NCI-H2107 treated with DMSO at 0.1 percent for 48 hours (cell line): ENCODE data around the gene MYO16.

ENCODE experiments used
- DNase-seq: peaks from one replicate; lab custom pipeline; 2025; ENCODE audit not compliant: unreplicated experiment; lab: John Stamatoyannopoulos, UW

Gene MYO16

GRCh38 chr13:108789476-108789875 lies 160.1 kb downstream of the MYO16 start:
- no peak for DNase-seq

- DNase-seq: no peak
Observed at GRCh38 chr13:108795841-108796240, 166.4 kb downstream of the MYO16 start.

DNA sequence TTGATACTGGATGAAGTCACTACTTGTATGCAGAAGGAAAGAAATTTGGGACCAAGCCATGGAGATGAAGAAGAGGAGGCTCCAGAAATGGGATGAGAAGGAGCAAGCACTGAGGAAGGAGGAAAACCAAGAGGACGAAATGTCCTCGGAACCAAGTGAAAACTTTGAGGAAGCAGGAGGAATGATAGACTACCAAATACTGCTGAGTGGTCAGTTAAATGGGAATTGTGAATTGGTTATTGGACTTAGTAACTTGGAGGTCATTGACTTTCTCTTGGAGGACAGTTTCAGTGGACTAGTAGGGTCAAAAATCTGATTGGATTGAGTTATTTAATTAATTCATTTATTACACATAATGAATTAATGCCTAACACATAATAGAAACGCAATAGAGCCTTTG lies 167.9 kb downstream of the MYO16 start:
- DNase-seq: no peak

DNA sequence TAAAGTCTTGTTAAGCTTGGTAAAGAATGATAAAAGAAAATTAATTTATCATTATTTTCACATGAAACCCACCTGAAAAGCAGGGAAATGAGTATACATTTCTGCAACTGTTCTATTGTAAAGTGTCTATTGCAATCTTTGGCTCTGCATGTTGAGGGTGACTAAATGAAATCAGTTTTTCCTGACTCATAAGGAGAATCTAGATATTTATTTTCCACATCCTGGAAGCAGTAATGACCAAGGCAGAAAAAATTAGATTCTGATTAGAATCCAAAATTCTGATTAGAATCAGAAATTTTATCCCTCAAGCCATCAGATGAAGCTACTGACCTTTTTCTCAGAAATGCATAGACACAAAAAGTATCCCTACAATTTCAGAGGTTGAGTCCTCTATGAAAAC lies 178.4 kb downstream of the MYO16 start:
- DNase-seq: no peak

DNA sequence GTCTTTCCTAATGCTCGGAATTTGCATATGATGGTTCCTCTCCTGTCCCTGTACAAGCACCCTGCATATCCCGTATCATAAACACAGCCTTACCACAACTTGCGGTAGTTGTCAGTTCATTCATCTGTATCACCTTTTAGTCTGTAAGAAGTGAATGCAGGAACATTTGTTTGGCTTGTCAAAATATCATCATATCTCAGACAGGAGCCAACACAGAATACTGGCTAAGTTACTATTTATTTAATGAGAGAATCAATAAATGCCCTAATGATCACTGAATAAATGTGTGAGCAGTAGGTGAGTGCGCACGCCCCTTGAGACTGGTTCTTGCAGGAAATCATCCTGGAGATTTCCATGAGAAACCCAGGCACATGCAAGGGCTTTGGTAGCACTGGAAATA lies 182.8 kb downstream of the MYO16 start:
- no peak for DNase-seq

DNA sequence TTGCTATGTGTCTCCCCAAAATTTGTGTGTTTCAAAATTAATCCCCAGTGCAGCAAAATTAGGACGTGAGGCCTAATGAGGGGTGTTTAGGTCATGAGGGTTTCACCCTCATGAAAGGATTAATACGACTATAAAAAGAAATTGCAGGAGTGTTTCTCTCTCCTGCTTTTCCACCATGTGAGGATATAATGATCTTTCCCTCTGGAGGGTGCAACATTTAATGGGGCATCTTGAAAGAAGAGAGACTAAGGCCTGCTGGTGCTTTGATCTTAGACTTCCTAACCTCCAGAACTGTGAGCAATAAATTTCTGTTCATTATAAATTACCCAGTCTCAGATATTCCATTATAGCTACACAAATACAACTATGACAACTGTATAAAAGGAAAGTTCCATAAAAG lies 183.2 kb downstream of the MYO16 start:
- DNase-seq: no peak

GRCh38 chr13:108813587-108814170 lies 184.3 kb downstream of the MYO16 start:
- no peak for DNase-seq

DNA sequence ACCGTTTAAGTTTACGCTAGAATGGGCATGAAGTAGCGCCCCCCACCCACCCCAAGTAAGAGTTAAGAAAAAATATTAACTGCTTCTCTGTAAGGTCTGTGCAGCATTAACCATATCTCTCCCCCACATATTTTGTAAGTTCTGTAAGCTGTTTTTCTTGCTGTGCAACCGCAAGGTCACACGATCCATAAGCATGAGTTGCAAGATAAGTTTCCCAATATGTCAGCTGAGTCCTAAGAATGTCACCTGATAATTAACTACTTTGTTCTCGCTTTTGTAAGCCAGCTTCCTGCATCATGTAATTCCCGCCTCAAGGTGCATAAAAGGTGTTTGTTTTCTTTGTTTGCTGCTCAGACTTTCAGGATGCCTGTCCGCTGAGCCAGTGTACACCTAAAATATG lies 187.0 kb downstream of the MYO16 start:
- no peak for DNase-seq

DNA sequence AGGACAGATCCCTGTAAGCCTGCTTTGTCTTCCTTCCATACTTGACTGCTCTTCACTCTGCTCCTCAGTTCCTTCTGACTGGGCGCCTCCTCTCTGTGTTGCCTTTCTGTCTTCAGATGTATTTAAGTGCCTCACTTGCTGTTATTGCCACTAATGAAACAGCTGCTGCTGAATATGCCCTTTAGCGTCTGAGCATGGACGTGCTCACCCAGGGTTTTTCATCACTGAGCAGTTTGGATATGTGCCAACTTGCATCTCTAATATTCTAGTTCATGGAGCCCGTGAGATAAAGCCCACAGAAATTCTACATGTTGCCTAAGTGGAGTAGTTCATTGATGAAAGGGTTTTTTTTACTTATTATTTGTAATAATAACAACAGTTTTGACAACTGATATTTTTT lies 198.2 kb downstream of the MYO16 start:
- no peak for DNase-seq

GRCh38 chr13:108828086-108828815 lies 198.8 kb downstream of the MYO16 start:
- DNase-seq: no peak

- DNase-seq: no peak
Observed at GRCh38 chr13:108830916-108831315, 201.5 kb downstream of the MYO16 start.

- no peak for DNase-seq
Observed at GRCh38 chr13:108833531-108833930, 204.1 kb downstream of the MYO16 start.

DNA sequence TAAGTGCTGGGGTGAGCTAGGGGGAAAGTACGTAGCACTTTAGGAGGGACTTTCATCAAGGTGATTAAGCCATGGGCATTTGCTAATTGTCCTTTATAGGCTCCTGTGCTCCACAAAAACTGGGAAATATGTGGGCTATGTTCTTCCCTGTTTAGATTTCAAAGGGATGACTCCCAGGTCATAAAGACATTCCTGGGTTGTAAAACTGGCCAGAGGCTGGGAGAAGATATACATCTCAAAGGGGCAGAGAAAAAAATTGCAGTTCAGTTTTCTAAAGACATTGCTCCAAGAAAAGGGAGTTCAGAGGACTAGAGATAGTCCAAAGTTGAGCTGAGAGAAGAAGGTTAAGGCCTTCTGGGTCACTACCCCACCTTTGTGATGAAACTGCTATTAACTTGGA lies 204.8 kb downstream of the MYO16 start:
- DNase-seq: no peak

DNA sequence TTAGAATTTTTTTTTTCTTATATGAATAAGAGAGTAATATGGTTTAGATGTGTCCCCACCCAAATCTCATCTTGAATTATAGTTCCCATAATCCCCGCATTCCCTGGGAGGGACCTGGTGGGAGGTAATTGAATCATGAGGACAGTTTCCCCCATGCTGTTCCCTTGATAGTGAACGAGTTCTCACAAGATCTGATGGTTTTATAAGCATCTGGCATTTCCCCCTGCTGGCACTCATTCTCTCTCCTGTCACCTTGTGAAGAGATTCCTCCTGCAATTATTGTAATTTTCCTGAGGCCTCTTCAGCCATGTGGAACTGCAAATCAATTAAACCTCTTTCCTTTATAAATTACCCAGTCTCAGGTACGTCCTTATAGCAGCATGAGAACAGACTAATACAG lies 205.7 kb downstream of the MYO16 start:
- DNase-seq: no peak

DNA sequence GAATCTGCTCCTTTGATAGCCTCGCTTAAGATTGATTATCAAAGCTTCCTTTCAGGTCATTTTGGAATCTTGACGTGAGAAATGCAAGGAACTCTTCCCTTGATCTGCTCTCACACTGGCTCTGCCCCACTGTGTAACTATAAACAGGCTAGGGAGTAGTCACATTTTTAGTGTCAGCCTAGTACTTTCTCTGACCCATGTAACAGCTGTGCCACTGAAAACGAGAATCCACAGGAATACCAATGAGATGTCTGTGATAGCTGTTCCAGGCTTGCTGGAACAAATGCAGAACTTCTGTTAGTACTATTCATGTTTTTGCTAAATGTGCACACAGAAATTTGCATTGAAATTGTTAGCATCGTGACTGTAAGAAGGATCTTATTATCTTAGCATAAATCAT lies 221.3 kb downstream of the MYO16 start:
- no peak for DNase-seq

DNA sequence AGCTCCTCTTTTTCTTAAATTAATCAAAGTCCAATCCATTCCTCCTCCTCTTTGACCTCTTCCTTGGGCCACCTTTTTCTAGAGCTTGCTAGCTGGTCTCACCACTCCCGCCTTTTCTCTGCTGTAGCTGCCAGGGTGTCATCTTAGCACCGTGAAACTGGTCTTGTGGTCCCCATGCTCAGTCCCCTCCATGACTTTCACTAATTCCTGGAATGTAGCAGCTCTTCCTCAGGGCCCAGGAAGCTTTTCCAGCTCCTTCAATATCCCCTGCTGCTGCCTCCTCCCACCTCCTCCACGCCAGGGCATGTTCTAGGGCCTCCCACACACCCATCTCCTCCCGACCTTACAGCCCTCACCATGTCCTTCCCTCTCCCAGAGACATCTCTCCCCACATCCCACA lies 222.2 kb downstream of the MYO16 start:
- DNase-seq: no peak

GRCh38 chr13:108853031-108853430 lies 223.6 kb downstream of the MYO16 start:
- DNase-seq: no peak

DNA sequence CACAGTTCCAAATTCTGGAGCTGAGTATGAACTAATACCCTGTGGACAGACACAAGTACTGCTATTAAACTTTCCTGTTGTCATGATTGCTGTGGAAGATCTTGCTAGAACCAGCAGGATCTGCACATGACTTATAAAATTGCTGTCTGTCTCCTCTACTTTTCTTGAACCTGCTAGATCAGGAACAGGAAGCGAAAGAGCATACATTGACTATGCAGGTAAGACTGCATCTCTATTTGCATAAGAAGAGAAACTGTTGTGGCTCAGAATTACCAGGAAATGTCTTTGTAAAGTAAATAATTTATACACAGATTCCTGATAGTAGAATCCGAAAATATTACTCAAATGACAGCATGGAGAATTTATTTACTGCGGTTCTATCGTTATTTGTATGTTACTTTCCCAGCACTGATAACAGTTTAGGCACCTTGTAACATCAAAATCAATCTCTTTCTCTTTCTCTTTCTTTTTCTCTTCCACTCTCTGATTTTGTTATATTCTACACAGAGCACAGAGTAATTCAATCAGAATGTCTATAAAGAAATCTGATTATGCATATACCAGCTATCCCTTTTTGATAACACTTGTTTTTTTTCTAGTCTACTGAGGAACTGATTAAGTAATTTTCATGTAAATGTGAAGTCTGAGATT lies 226.5 kb downstream of the MYO16 start:
- no peak for DNase-seq

GRCh38 chr13:108858676-108859075 lies 229.3 kb downstream of the MYO16 start:
- no peak for DNase-seq

- DNase-seq: no peak
Observed at GRCh38 chr13:108859197-108860012, 230.0 kb downstream of the MYO16 start.

DNA sequence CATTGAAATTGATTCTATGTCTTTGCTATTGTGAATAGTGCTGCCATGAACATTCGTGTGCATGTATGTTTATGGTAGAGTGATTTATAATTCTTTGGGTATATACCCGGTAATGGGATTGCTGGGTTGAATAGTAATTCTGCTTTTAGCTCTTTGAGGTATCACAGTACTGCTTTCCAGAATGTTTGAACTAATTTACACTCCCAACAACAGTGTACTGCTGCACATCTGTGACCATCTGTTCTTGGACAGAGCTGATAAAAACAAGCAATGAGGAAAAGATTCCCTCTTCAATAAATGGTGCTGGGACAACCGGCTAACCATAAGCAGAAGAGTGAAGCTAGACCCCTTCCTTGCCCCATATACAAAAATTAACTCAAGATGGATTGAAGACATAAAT lies 231.0 kb downstream of the MYO16 start:
- no peak for DNase-seq

- no peak for DNase-seq
Observed at GRCh38 chr13:108877300-108877699, 247.9 kb downstream of the MYO16 start.
